Left lung (tissue), 10 donors: ENCODE data around the gene CCDC85C. TPM values are rescaled to one million over a fixed set of nuclear protein-coding genes. Genes with fewer than 3 reads are reported as not detected.

Experiments used
- ATAC-seq: fragments of 200-7000 bp; cut with Tn5 transposase; one replicate; pipeline ENCODE4 v1.9.1; 2020; ENCODE audit warnings: moderate library complexity
- DNase-seq, 4 donors: peaks; one replicate each; pipeline ENCODE4 v3.0.0-alpha.2; 2013 to 2020
- H3K27ac ChIP-seq, 2 donors: fragments of 200-600 bp; sonication (generic) in 1 of 2; one replicate each; pipeline versions ENCODE4 v1.5.0 to v1.8.0; 2020 to 2021
- H3K27me3 ChIP-seq, 2 donors: fragments of 200-600 bp; sonication (generic) in 1 of 2; one replicate each; pipeline versions ENCODE4 v1.5.0 to v1.8.0; 2020 to 2021
- H3K36me3 ChIP-seq, 2 donors: fragments of 200-600 bp; sonication (generic) in 1 of 2; one replicate each; pipeline versions ENCODE4 v1.5.0 to v1.8.0; 2020 to 2021
- H3K4me1 ChIP-seq, 2 donors: fragments of 200-600 bp; one replicate each; pipeline ENCODE4 v1.8.0; 2021
- H3K4me3 ChIP-seq, 2 donors: fragments of 200-600 bp; sonication (generic) in 1 of 2; one replicate each; pipeline versions ENCODE4 v1.5.0 to v1.8.0; 2020 to 2021; ENCODE audit warnings: mild to moderate bottlenecking in 1 of 2
- H3K9me3 ChIP-seq, 2 donors: fragments of 200-600 bp; sonication (generic) in 1 of 2; one replicate each; pipeline versions ENCODE4 v1.5.0 to v1.8.0; 2020 to 2021
- intact Hi-C, 2 donors: fragments of 100-400 bp; cut with DNase I; formaldehyde crosslinking; loops; one replicate each; pipeline versions ENCODE4 v1.11.2 to v1.14.2; 2022
- polyA plus RNA-seq, 6 donors: library from polyadenylated mRNA; unstranded; fragments of 120-200 nt; gene quantifications; one replicate each; pipeline ENCODE4 v1.2.1, GENCODE V29; 2013; ENCODE audit not compliant: insufficient read length in 6 of 6
- total RNA-seq, 2 donors: library from RNA; stranded (reverse); fragmentation: NEBNext Ultra II Directional; extraction: Animal tissue kit (Norgen Biotek cat#: 25700); gene quantifications; one replicate each; pipeline ENCODE4 v1.2.1, GENCODE V29; 2021
- TF ChIP-seq, protein P1 (sequence below), 2 donors: fragments of 200-600 bp; sonication (generic) in 1 of 2; IDR thresholded peaks; one replicate each; pipeline versions ENCODE4 v1.5.0 to v1.8.0; 2021; ENCODE audit warnings: antibody characterized with exemption in 2 of 2
- donor health status: DM: no; HTN: yes; CAD: no.
- donor health status: DM: no; HTN: no; CAD: no.

Gene CCDC85C
- total and polyA plus RNA-seq, 8 donors = 6.3 to 19.0 (median 13.2) TPM

DNA sequence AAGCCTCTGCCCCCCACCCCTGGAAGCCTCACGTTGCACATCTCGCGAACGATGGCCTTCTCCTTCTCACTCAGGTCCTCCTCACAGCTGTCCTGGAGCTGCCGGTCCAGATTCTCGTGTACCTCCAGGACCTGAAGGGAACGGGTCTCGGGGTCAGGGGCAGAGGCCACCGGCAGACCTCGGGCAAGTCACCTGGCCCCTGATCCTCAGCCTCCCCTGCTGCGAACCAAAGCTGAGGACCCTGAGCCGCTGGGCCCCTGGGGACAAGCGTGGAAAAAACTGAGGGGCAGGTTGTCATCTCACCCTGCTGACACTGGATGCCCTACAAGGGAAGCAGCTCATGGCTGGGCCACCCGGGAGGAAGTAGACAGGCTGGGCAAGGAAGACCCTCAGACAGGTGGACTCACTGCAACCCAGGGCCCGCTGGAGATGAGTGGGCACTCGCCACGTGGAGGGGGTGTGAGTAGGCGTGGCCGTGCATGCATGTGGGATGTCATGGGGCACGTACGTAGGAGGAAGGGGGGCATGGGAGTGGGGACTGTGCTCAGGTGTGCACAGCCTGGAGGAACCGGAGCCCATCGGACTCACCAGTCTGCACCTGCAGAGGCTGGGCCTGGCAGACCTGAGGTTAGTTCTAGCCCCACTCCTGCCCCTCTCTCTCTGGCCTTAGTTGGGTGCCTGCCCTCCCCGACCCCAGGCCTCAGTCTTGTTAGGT is 87.7 kb downstream of the CCDC85C start:
- H3K4me1 ChIP-seq = peaks cover 0 to 3% of the 10 kb centered on the region in 2 donors
- no peak overlapping the region for H3K4me3 ChIP-seq
- no peak overlapping the region for H3K27ac ChIP-seq
- intact Hi-C loops = loop anchor here in 1 of 2 donors (5.0 kb wide), 1 partner anchor 111 kb away; no protein-coding TSS in a partner anchor
- DNase-seq (peak in 2 of 4 donors; percentile 30 to 59), ATAC-seq (no peak)
- TF ChIP-seq, protein P1, sequence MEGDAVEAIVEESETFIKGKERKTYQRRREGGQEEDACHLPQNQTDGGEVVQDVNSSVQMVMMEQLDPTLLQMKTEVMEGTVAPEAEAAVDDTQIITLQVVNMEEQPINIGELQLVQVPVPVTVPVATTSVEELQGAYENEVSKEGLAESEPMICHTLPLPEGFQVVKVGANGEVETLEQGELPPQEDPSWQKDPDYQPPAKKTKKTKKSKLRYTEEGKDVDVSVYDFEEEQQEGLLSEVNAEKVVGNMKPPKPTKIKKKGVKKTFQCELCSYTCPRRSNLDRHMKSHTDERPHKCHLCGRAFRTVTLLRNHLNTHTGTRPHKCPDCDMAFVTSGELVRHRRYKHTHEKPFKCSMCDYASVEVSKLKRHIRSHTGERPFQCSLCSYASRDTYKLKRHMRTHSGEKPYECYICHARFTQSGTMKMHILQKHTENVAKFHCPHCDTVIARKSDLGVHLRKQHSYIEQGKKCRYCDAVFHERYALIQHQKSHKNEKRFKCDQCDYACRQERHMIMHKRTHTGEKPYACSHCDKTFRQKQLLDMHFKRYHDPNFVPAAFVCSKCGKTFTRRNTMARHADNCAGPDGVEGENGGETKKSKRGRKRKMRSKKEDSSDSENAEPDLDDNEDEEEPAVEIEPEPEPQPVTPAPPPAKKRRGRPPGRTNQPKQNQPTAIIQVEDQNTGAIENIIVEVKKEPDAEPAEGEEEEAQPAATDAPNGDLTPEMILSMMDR (IDR thresholded peaks at IDR 0.05) = no peak
- H3K27me3 ChIP-seq = no peaks in the 10 kb centered on the region
- peaks cover 0 to 43% of the 10 kb centered on the region in 2 donors for H3K36me3 ChIP-seq
- H3K9me3 ChIP-seq = no peaks in the 10 kb centered on the region

DNA sequence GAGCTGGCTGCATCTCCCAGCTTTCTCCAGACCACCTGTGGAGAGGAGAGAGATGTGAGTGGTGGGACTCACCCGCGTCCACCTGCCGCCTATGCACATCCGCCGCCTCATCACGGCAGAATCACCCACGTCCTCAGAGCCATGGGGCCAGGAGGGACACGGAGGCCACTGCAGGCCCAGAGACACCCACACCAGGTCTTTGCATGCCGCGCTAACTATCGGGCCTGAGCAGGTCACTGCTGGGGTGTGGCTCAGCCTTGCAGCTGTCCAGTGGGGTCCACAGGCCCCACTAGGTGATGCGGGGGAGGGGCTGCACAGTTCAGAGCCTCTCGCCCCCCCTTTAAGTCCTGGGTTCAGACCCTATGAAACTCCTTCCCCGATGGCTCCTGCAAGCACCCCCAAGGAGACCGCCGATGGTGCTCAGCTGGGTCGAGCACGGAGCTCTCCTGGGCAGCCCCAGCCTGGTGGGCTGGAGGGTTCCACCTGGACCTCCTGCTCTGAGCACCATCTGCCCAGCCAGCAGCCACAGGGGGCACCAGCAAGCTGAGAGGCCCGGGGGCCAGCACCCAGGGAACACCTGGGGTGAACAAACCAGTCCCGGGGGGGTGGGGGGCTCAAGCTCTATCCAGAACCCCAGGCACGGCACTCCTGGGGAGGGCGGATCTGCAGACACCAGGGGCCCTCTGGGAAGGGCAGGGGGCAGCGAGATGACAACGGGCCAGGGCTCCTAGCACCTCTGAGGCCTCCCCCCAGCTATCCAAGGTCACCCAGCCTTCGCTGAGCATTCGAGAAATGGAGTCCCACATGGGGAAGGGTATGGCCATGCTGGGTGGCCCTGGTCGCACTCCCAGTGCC is 88.5 kb downstream of the CCDC85C start:
- intact Hi-C loops = loop anchor here in 1 of 2 donors (5.0 kb wide), 1 partner anchor 112 kb away; no protein-coding TSS in a partner anchor
- TF ChIP-seq, protein P1 (IDR thresholded peaks at IDR 0.05) = no peak
- ATAC-seq = no peak

DNA sequence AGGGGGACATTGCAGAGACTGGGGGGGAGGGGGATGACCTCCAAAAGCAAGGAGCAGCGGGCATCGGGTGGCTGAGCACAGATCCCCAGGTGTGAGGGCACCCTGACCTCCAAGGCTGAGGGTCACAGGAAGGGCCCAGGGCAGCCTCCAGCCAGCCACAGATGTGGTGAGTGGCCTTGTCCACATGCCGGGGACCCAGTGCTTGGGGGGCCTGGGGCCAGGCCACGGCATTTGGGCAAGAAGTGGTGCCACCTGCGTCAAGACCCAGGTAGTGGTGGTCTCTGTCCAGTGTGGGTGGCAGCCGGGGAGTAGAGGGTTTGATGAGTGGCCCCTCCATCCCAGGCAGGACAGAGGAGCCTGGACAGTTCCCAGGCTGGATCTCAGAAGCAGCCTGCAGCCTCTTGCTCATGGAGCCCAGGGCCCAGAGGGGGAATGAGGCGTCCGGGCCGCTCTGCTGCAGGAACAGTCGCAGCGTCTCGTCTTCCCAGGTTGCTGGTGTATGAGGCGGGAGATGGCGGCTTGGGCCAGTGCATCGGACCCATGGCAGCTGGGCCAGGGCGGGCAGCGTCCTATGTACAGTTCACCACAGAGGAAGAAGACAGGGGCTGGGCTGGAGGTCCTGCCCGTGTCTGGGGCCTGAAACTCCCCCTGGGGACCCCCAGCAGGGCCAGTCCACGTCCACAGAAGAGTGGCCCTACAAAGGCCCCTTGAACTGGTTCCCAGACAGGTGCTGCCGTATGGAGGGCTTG is 89.3 kb downstream of the CCDC85C start:
- no peak overlapping the region for H3K27ac ChIP-seq
- DNase-seq (peak in 2 of 4 donors; percentile 25 to 76), ATAC-seq (no peak)
- intact Hi-C loops = loop anchor here in 1 of 2 donors (5.0 kb wide), 1 partner anchor 113 kb away; no protein-coding TSS in a partner anchor
- peaks cover 0 to 57% of the 10 kb centered on the region in 2 donors for H3K36me3 ChIP-seq
- H3K27me3 ChIP-seq = no peaks in the 10 kb centered on the region
- H3K4me1 ChIP-seq = peaks cover 0 to 3% of the 10 kb centered on the region in 2 donors
- H3K4me3 ChIP-seq = no peak overlapping the region
- TF ChIP-seq, protein P1 (IDR thresholded peaks at IDR 0.05) = no peak
- no peaks in the 10 kb centered on the region for H3K9me3 ChIP-seq

More for the DNA sequence above, 88.5 kb downstream of the CCDC85C start:
- peaks cover 0 to 3% of the 10 kb centered on the region in 2 donors for H3K4me1 ChIP-seq
- no peak overlapping the region for H3K27ac ChIP-seq
- H3K9me3 ChIP-seq = no peaks in the 10 kb centered on the region
- no peak overlapping the region for H3K4me3 ChIP-seq
- H3K36me3 ChIP-seq = peaks cover 0 to 51% of the 10 kb centered on the region in 2 donors
- H3K27me3 ChIP-seq = no peaks in the 10 kb centered on the region
- peak in 2 of 4 donors; percentile 25 to 61 for DNase-seq

DNA sequence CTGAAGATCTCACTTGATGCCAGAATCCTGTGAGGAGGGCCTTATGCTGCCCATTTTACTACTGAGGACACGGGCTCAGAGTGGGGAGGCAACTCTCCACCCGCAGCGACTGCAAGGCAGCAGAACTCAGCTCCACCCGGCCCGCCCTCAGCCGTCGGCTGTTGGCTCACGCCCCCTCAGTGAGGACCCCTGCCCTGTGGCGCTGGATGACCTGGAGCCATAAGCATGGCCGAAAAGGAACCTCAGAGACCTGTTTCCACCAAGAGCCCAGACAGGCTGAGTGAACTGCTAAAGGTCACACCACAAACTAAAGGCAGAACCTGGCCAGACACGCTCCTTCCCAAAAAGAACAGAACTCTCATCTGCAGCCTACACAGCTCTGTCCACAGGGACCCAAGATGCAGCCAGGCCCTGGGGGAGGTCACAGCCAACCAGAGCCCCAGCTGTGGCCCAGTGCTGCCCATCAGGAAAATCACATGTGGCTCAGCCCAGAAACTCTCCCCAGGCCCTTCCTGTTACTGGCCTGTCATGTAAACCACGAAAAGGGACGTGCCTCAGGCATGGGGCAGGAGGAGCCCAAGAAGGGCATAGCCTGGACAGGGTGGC is 90.0 kb downstream of the CCDC85C start:
- ATAC-seq = no peak
- Histone ChIP-seq H3K4me3 (no peak overlapping the region), H3K4me1 (peaks cover 0 to 3% of the 10 kb centered on the region in 2 donors), H3K36me3 (peaks cover 0 to 64% of the 10 kb centered on the region in 2 donors), H3K27ac (no peak overlapping the region), H3K27me3 (no peaks in the 10 kb centered on the region), H3K9me3 (no peaks in the 10 kb centered on the region)
- intact Hi-C loops = no loop called here
- TF ChIP-seq, protein P1 (IDR thresholded peaks at IDR 0.05) = no peak
- peak in 2 of 4 donors; percentile 2 to 66 for DNase-seq
